GM18909 (cell line): ENCODE measurements around the gene DLGAP4.

Experiments used
- ATAC-seq: cut with Tn5 transposase; IDR thresholded peaks from one replicate; pipeline ENCODE4 v1.9.1; 2021; ENCODE audit warnings: mild to moderate bottlenecking; ENCODE audit not compliant: unreplicated experiment, poor library complexity

The DLGAP4 gene

GRCh38 chr20:36273414-36274180, 32.5 kb upstream of the DLGAP4 start:
- ATAC-seq = no peak

- ATAC-seq = no peak
These were observed 31.8 kb upstream of the DLGAP4 start for GRCh38 chr20:36274181-36274841.

- ATAC-seq = no peak
These were observed 31.1 kb upstream of the DLGAP4 start for GRCh38 chr20:36275011-36275410.

GRCh38 chr20:36275441-36276189, 30.5 kb upstream of the DLGAP4 start:
- no peak for ATAC-seq

- no peak for ATAC-seq
These were observed 28.6 kb upstream of the DLGAP4 start for GRCh38 chr20:36277546-36277945.

GRCh38 chr20:36279362-36279761, 26.8 kb upstream of the DLGAP4 start:
- no peak for ATAC-seq

- ATAC-seq = no peak
These were observed 26.4 kb upstream of the DLGAP4 start for GRCh38 chr20:36279776-36280175.

- no peak for ATAC-seq
These were observed 24.3 kb upstream of the DLGAP4 start for GRCh38 chr20:36281785-36282380.

- ATAC-seq = no peak
These were observed 21.4 kb upstream of the DLGAP4 start for GRCh38 chr20:36284751-36285150.

- ATAC-seq = no peak
These were observed 20.2 kb upstream of the DLGAP4 start for GRCh38 chr20:36285746-36286447.

GRCh38 chr20:36297656-36298055, 8.5 kb upstream of the DLGAP4 start:
- no peak for ATAC-seq

- ATAC-seq = no peak
These were observed 8.1 kb upstream of the DLGAP4 start for GRCh38 chr20:36298061-36298460.

GRCh38 chr20:36298795-36299339, 7.3 kb upstream of the DLGAP4 start:
- ATAC-seq = no peak

GRCh38 chr20:36299459-36299858, 6.7 kb upstream of the DLGAP4 start:
- no peak for ATAC-seq

GRCh38 chr20:36301359-36302119, 4.6 kb upstream of the DLGAP4 start:
- no peak for ATAC-seq

GRCh38 chr20:36303020-36303595, 3.0 kb upstream of the DLGAP4 start:
- ATAC-seq = no peak

GRCh38 chr20:36303831-36304230, 2.3 kb upstream of the DLGAP4 start:
- ATAC-seq = no peak

GRCh38 chr20:36304786-36305495, 1.2 kb upstream of the DLGAP4 start:
- ATAC-seq = no peak
